Measurements from ENCODE around the gene SLC2A9.

DNA sequence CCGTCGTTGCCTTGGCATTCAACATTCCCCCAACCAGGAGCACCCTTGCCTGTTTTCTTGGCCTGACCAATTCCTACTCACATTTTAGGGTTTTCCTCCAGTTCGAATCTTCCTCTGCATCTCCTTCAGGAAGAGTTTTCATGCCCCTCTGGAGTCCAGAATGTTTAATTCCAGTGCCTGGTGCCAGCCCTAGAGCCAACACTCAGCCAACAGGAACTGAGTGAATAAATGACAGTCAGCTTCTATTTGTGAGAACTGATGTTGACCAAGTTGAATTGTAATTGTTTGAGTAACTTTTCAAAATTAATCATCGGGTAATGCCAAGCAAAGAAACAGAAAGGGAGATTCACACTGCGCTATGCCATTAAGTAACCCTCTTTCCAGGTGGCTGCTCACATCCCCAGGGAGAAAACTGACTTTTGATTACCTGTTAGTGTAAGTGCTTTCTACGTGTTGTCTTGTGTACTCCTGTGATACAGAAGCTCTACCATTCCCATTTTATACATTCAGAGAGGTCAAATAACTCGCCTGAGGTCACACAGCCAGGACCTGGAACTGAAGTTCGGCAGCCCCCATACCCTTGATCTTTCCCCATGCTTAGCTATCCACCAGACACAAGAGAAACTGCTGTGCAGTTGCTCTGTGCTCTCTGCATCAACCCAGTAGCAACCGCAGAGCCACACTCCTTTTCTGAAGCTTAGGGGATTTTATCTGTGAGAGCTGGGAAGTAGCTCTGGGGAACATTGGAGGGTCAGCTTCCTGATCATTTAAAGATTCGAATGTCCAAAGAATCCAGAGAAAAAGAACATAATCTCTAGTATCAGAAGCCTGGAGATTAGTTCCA is 19.0 kb upstream of the SLC2A9 start:
- no peak for TF ChIP-seq POLR2A (IDR thresholded peaks at IDR 0.05; ENCODE audit: low read length)
- TF ChIP-seq GATA1 (IDR thresholded peaks at IDR 0.05; ENCODE audit: low read depth, low read length) = no peak

All from erythroblast (primary cell).